ENCODE data around the gene UBXN4.

GRCh38 chr2:135703300-135703699, 38.4 kb upstream of the UBXN4 start:
- TF ChIP-seq CEBPB (IDR thresholded peaks at IDR 0.05) = no peak
- no peak for TF ChIP-seq JUN (IDR thresholded peaks at IDR 0.05)
- TF ChIP-seq ESRRA (IDR thresholded peaks at IDR 0.05; ENCODE audit: borderline replicate concordance, low read length) = no peak
- TF ChIP-seq CTCF (IDR thresholded peaks at IDR 0.05) = no peak
- TF ChIP-seq HOXA7 (CRISPR knock-in tag; IDR thresholded peaks at IDR 0.05) = no peak
- TF ChIP-seq ZSCAN20 (CRISPR knock-in tag; IDR thresholded peaks at IDR 0.05) = no peak
- no peak for TF ChIP-seq POLR2A (IDR thresholded peaks at IDR 0.05; ENCODE audit: low read length)
- no peak for TF ChIP-seq EHF (CRISPR knock-in tag; IDR thresholded peaks at IDR 0.05)
